Hematopoietic multipotent progenitor cell (in vitro differentiated cells): ENCODE measurements around the gene CAST. TPM values are rescaled to one million over a fixed set of nuclear protein-coding genes. Genes with fewer than 3 reads are reported as not detected.

Experiments
- DNase-seq, 3 donors: peaks; one replicate each; pipeline ENCODE4 v3.0.0-alpha.2; 2011 to 2015; ENCODE audit warnings: low read depth in 2 of 3, low spot score in 2 of 3
- total RNA-seq: library from RNA; depleted of rRNA; stranded (reverse); fragments of >200 nt; gene quantifications from one replicate; pipeline ENCODE4 v1.2.3, GENCODE V29; 2012

The CAST gene
- total RNA-seq, 1 donor: 29.9 TPM

- DNase-seq: no peak
These were observed 2.5 kb downstream of the CAST start for GRCh38 chr5:96664669-96665068.

GRCh38 chr5:96668725-96669124 is 6.5 kb downstream of the CAST start:
- DNase-seq: no peak

DNA sequence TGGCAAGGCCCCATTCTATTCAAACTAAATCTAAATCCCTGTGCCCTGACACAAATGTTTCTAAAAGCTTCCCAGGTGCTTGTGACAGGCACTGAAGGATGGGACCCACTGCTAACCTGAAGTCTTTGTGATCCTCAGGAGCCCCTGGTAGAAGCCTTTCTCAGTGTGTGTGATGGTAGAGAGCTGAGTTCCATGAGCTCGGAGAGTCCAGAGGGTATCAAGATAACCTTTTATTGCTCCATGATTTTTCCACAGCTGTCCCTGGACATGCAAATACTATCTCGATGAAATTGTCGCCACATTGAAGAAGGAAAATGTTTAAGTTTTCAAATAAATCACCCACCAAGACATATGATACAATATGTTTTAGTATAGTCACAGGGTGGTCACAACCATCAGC is 7.7 kb downstream of the CAST start:
- DNase-seq: no peak

DNA sequence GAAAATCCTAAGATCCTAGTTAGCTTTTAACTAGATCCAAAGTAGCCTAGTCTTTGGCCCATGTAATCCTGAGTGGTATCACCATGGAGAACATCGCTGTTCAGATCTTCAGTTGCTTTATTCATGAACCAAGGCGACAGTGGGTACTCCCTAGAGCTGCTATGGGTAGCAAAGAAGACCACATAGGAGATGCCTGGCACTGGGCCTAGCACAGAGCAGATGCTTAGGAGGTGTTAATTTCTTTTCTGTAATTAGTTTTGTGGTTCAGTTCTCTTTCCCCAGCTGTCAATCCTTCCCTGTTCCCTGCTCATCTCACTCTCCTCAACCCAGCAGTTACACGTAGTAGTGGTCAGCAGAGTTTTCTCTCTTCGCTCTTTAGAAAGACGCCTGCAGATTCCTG is 9.3 kb downstream of the CAST start:
- no peak for DNase-seq

DNA sequence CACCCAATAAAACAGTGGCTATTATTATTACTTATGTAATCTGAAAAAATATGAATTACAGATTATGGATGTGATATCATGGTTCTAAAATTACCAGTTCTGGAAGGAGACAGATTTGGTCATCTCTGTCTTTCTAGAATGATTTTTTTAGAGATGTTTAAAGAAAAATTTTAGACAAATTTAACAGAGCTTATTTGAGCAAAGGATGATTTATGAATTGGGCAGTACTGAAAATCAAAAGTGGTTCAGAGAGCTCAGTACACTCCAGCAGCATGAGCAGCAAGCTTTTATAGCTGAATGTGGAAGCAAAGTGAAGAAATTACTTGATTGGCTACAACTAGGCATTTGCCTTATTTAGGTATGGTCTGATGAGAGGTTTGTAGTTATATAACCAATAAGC is 11.0 kb downstream of the CAST start:
- DNase-seq: no peak

GRCh38 chr5:96675882-96676281 is 13.7 kb downstream of the CAST start:
- DNase-seq: no peak

GRCh38 chr5:96677496-96677895 is 15.3 kb downstream of the CAST start:
- DNase-seq: no peak

DNA sequence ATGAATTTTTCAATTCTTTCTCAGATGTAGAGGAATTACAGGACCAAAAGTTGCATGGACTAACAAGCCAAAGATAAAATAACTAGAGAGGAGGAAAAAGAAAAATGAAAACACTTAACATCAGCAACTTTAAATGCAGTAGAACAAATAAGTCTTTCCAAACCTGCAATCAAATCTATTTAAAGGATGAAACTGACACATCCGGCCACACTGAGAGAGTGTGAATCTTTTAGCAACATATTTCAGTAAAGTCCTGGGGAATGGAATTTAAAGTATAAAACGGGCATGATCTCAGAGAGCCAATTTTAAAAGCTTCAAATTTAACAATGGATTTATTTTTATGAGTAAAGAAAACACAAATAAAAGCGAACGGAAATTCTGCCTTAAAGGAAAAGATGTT is 17.1 kb downstream of the CAST start:
- DNase-seq: no peak

DNA sequence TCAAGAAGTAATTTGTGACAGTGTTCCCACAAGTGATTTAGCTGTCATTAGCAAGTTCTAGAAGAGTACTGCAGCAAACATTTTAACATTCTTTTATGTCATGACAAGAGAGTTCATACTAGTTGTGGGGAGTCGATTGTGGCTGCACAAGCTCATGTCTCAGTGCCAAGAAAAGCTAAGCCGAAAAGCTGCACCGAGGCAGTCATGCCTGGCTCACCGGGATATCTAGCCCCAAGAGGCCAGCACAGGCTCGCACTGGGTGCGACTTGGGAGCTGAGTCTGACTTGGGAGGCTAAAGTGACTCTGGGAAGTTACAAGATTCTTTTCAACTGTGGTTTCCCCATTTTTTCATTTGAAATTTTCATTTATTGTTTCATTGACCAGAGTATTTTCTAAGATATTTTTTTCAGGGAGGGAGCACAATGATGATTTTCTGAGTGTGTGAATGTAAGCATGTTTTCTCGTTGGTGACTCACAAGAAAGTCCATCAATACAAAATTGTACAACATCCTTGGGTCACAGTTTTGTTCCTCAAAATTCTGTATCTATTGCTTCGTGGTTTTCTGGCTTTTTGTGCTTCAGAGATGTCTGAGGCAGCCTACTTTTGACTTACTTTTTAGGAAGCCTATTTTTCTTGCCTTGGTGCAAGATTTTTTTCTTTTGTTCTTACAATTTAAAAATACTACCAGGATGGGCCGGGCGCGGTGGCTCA is 18.7 kb downstream of the CAST start:
- peak in 1 of 3 donors; percentile 23 for DNase-seq

DNA sequence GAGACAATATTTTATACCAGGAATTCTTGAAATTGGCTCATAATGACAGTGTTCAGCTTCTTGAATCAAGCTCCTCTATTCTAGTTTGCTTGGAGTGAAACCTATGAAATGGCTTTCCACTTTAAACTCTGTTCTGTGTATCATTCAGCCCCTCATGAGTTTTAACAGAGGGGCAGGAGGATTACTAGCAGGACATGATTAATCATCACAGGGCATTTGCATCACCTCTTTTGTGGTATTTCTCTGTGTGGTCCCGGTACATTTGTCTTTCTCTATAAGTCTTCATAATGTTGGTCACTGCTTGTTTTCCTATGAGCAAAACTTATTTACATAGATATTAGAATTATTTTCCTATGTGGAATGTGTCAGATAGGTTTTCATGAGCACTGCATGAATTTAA is 21.2 kb downstream of the CAST start:
- DNase-seq: no peak

DNA sequence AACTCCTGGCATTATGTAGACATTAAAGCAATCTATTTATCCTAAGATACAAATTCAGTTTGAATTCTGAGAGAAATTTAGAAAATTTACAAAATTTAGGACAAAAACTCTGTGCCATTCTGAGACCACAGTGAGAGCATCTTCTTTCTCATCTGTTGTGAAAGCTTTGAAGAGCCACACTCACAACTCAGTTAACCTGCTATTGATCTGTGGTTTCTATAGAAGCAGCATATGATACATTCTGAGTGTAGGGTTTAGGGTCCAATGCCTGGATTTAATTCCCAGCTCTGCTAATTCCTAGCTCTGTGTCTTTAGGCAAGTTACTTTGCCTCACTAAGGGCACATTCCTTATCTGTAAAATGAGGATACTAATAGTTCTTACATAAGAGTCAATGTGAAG is 21.6 kb downstream of the CAST start:
- no peak for DNase-seq

GRCh38 chr5:96687080-96687479 is 24.9 kb downstream of the CAST start:
- no peak for DNase-seq

DNA sequence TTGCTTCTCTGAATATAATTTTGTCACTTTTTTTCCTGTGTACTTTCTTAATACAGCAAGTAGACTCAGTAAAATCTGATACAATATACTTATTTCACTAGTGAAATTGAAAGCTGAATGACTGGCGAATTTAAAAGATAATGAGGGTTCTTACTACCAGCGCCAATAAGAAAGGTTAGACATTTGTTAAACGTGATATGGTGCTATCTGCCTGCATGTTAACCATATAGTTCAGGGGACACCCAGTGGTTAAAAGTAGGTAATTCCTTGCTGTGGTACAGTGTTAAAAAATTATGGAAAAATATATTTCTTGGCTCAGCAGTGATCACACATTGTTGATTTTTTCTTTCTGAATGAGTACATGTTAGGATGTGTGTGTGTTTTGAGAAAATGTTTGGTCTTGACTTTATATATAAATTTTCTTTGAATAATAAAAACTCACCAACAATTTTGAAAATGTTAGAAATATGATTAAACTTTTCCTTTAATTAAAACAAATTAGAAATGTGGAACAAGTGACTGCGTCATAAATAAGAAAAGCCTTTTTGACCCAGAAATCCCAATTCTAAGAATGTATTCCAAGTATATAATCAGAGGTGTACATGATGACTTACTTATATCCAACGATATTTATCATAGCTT is 25.8 kb downstream of the CAST start:
- DNase-seq: peak in 2 of 3 donors; percentile 36 to 62

GRCh38 chr5:96690861-96691260 is 28.7 kb downstream of the CAST start:
- no peak for DNase-seq

GRCh38 chr5:96691503-96692303 is 29.5 kb downstream of the CAST start:
- DNase-seq: no peak

- DNase-seq: no peak
These were observed 30.3 kb downstream of the CAST start for GRCh38 chr5:96692441-96692840.

GRCh38 chr5:96699186-96699820 is 37.1 kb downstream of the CAST start:
- no peak for DNase-seq

DNA sequence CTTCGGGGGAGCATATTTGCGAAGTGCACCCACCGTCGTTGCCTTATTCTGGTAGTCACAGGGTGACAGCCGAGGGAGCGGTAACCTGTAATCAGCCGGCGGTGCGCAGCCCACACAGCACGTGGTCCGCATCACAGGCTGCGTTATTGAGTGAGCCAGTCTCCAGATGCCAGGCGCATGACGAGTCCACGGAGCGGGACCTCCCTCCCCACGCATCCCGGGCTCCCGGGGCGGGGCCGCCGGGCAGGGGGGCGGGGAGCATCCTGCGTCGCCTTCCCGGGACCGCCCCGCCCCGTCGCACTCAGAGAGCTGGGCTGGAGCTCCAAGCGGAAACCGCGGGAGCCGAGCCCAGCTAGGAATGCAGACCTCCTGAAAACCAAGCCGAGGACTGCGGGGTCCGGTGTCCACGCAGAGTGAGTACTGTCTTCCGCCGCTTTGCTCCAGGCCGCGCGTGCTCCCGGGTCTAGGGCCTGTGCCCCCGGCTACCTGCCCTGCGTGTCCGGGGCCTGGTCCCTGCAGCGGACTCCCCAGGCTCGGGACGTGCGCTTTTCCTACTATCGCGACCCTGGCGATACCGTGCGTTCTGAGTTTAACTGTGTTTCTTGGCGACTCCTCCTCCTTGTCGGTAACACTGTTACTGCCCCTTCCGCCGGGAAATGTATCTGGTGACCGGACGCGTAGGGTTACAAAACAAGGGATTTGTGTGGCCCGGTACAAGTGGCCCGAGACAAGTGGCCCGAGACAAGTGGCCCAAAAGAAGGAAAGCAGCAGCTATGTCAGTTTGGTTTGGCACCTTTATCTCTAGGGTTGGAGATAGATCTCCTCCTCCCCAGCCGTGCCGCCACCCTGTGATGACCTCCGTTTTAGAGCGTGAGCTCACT is 40.6 kb downstream of the CAST start:
- peak; percentile 65 to 69 (median 66) for DNase-seq

DNA sequence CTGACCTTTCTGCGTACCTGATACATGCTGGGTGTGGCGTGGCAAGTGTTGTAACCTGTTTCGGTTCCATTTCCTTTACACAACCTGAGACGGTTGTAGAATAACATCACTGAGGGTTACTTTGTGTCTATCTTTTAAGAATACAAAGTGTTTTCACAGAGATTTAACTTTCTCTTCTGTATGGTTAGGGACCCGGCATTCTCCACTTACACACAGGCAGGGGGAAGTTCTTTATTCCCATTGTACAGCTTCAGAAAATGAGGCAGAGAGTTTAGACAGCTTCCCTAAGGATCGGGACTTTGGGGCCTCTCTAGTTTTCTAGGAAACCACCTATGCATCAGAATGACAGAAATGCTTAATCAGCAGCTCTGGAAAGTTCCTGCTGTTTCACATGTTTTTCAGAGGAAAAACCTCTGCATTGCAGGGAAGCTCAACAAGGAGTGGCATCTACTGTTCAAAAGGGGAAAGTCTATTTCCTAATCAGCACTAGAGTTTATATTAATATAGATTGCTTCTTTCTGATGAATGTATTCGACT is 41.3 kb downstream of the CAST start:
- DNase-seq: no peak

DNA sequence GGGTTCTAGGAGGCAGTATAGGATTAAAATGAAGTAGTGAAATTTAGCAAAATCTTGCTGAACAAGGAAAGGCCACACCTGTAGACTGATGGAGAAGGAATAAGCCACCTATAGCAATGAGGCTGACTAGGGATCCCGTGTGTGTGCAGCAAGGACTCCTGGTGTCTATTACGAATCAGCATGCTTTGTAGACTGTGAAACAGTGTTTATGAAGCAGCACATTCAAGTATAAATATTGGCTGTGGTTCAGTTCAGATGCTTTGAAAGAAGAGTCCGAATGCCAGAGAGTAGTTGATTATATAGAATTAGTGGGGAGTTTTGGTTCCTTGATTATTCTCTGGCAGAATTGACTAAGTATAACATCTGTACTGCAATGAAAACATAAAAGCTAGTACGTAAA is 41.8 kb downstream of the CAST start:
- no peak for DNase-seq
